OCI-LY1 (cell line): ENCODE results near the gene OSBPL1A.

Source experiments
- CTCF ChIP-seq: fragments of 200-600 bp; sonication (generic), shearing (Covaris generic); IDR thresholded peaks from 2 replicates; pipeline ENCODE4 v1.5.1; 2017; ENCODE audit warnings: mild to moderate bottlenecking, antibody characterized with exemption, low read length, moderate library complexity, mixed read lengths
- EZH2 ChIP-seq: fragments of 200-600 bp; sonication (generic), shearing (Covaris generic); IDR thresholded peaks from 2 replicates; pipeline ENCODE4 v1.8.0; 2017; ENCODE audit warnings: borderline replicate concordance, mixed run types, mild to moderate bottlenecking, antibody characterized with exemption, low read length, moderate library complexity, mixed read lengths

GRCh38 chr18:24259869-24260641 lies 137.6 kb downstream of the OSBPL1A start:
- TF ChIP-seq CTCF (no peak), EZH2 (no peak)
